Esophagus muscularis mucosa (tissue), 4 donors: Measurements from ENCODE around the gene TTC39A. TPM values are rescaled to one million over a fixed set of nuclear protein-coding genes. Genes with fewer than 3 reads are reported as not detected.

ENCODE experiments used
- DNase-seq: peaks from one replicate; pipeline ENCODE4 v3.0.0-alpha.2; 2017; ENCODE audit errors: extremely low spot score
- H3K27ac ChIP-seq, 4 donors: fragments of 200-600 bp; sonication (generic); replicated peaks in 1 of 4; 1 replicate in 3 of 4; 2 replicates in 1 of 4; pipeline ENCODE4 v1.5.1; 2016 to 2019; ENCODE audit warnings: mild to moderate bottlenecking in 1 of 4
- H3K27me3 ChIP-seq, 4 donors: fragments of 200-600 bp; sonication (generic); one replicate each; pipeline versions ENCODE4 v1.5.1 to v1.6.0; 2016 to 2019
- H3K36me3 ChIP-seq, 4 donors: fragments of 200-600 bp; sonication (generic); one replicate each; pipeline ENCODE4 v1.5.1; 2016 to 2019
- H3K4me1 ChIP-seq, 4 donors: fragments of 200-600 bp; sonication (generic); one replicate each; pipeline ENCODE4 v1.5.1; 2016 to 2019
- H3K4me3 ChIP-seq, 4 donors: fragments of 200-600 bp; sonication (generic); 1 replicate in 2 of 4; 2 replicates in 2 of 4; pipeline ENCODE4 v1.5.1; 2016 to 2019; ENCODE audit warnings: mild to moderate bottlenecking in 4 of 4, moderate library complexity in 1 of 4
- H3K9me3 ChIP-seq, 4 donors: fragments of 200-600 bp; sonication (generic); 1 replicate in 3 of 4; 2 replicates in 1 of 4; pipeline ENCODE4 v1.5.1; 2016 to 2019
- EP300 ChIP-seq: sonication (generic); formaldehyde crosslinking; IDR thresholded peaks from one replicate; pipeline ENCODE4 v1.6.1; 2017; ENCODE audit warnings: antibody characterized with exemption
- POLR2A ChIP-seq: fragments of 450-650 bp; IDR thresholded peaks from one replicate; pipeline ENCODE4 v1.6.1; 2017; ENCODE audit warnings: antibody characterized with exemption, moderate library complexity, mild to moderate bottlenecking, low read depth
- POLR2AphosphoS5 ChIP-seq, 2 donors: sonication (generic); formaldehyde crosslinking; IDR thresholded peaks; one replicate each; pipeline ENCODE4 v1.6.1; 2017; ENCODE audit warnings: antibody characterized with exemption in 2 of 2
- WGBS: methylation state at CpG from one replicate; pipeline ENCODE4 v1.1.5; 2018; 5-methylcytosine and 5-hydroxymethylcytosine counted together
- intact Hi-C: fragments of 100-400 bp; cut with DNase I; formaldehyde crosslinking; loops from one replicate; pipeline ENCODE4 v1.15.1; 2023
- total RNA-seq, 4 donors: library from RNA; depleted of rRNA; stranded (reverse); fragments of >200 nt; gene quantifications; one replicate each; pipeline versions ENCODE4 v1.1.0 to v1.2.1, GENCODE V29; 2016
- TF ChIP-seq, protein P1 (sequence below), 3 experiments: fragments of 200-600 bp in 2 of 3; fragments of 450-650 bp in 1 of 3; sonication (generic) in 2 of 3; IDR thresholded peaks; one replicate each; pipeline ENCODE4 v1.5.1; 2017 to 2019; ENCODE audit warnings: antibody characterized with exemption in 3 of 3, mild to moderate bottlenecking in 2 of 3, moderate library complexity in 1 of 3

The TTC39A gene
- total RNA-seq, 4 donors from 2014 or later, result 0.17 to 2.5 (median 0.52) TPM; not detected in 1

DNA sequence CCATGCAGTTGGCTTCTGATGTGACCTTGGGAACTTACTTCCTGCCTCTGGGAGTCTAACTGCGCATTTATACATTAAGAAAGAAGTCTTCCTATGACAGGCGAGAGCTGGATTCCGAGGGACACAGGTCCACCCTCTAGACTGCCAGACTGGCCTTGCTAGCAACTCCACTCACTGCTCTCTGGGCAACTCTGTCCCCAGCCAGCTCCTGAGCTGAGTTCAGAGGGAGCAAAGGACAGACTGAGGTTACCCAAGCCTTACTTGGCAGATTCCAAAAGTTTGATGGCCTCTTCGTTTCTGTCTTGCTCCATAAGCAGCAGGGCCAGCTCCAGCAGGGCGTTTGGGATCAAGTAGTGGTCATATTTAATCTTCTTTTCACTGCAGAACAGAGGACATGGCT lies 41.8 kb downstream of the TTC39A start:
- H3K27ac ChIP-seq, result no peak overlapping the region
- no peak overlapping the region for H3K4me3 ChIP-seq
- WGBS, result 91% methylated on average over 5 of the region's 5 CpGs
- intact Hi-C loops, result no loop called here
- peaks cover 0 to 4% (median 1%) of the 10 kb centered on the region in 4 donors for H3K36me3 ChIP-seq
- no peak for TF ChIP-seq EP300
- TF ChIP-seq, protein P1, sequence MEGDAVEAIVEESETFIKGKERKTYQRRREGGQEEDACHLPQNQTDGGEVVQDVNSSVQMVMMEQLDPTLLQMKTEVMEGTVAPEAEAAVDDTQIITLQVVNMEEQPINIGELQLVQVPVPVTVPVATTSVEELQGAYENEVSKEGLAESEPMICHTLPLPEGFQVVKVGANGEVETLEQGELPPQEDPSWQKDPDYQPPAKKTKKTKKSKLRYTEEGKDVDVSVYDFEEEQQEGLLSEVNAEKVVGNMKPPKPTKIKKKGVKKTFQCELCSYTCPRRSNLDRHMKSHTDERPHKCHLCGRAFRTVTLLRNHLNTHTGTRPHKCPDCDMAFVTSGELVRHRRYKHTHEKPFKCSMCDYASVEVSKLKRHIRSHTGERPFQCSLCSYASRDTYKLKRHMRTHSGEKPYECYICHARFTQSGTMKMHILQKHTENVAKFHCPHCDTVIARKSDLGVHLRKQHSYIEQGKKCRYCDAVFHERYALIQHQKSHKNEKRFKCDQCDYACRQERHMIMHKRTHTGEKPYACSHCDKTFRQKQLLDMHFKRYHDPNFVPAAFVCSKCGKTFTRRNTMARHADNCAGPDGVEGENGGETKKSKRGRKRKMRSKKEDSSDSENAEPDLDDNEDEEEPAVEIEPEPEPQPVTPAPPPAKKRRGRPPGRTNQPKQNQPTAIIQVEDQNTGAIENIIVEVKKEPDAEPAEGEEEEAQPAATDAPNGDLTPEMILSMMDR (IDR thresholded peaks at IDR 0.05), result no peak
- TF ChIP-seq POLR2AphosphoS5 (IDR thresholded peaks at IDR 0.05), result no peak
- no peak for TF ChIP-seq POLR2A
- H3K27me3 ChIP-seq, result no peaks in the 10 kb centered on the region
- no peak for DNase-seq
- H3K9me3 ChIP-seq, result no peaks in the 10 kb centered on the region
- peaks cover 0 to 6% (median 0%) of the 10 kb centered on the region in 4 donors for H3K4me1 ChIP-seq

DNA sequence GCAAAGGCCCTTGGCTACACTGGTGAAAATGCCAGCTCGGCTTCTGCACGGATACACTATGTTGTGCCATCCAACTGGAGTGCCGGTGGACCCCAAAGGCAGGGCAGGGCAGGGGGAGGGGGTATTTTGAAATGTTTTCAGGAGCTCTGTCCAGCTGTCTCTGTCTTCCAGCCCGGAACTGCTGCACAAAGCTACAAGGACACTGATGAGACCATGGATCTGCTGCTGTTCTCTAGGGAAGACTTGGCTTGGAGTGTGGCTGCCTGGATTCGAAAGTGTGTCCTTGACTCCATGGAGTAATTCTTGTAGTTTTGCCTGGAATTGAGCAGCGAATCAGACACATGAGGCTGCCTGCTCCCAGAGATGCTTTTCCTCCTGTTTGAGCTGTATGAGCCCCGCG lies 42.4 kb downstream of the TTC39A start:
- WGBS, result 78% methylated on average over 7 of the region's 8 CpGs
- TF ChIP-seq EP300, result no peak
- TF ChIP-seq, protein P1 (IDR thresholded peaks at IDR 0.05), result no peak
- no peak for TF ChIP-seq POLR2A
- TF ChIP-seq POLR2AphosphoS5 (IDR thresholded peaks at IDR 0.05), result no peak
- intact Hi-C loops, result no loop called here

DNA sequence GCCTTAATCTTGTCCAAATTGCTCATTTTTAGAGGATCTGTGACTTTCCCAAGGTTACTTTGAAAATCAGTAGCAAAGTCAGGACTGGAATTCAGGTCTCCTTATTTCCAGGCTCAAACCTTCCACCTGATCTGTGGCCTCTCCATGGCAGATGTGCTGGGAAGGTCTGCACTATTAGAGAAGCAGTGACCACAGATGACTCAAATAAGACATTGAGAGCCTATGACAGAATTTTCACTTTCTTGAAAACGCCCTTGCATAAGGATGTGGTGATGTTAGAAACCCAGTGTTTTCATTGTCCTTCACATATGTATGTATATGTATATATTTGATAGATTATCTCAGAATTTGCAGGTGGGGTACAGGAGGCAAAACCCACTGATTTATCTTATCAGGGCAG lies 45.3 kb downstream of the TTC39A start:
- H3K9me3 ChIP-seq, result no peaks in the 10 kb centered on the region
- no peak overlapping the region for H3K4me3 ChIP-seq
- no peak for DNase-seq
- H3K4me1 ChIP-seq, result peaks cover 0 to 10% (median 0%) of the 10 kb centered on the region in 4 donors
- intact Hi-C loops, result no loop called here
- no peak overlapping the region for H3K27ac ChIP-seq
- WGBS, result 100% methylated on average over 1 of the region's 1 CpG
- H3K27me3 ChIP-seq, result no peaks in the 10 kb centered on the region
- H3K36me3 ChIP-seq, result peaks cover 0 to 4% (median 1%) of the 10 kb centered on the region in 4 donors
- TF ChIP-seq POLR2AphosphoS5 (IDR thresholded peaks at IDR 0.05) (no peak), EP300 (no peak), POLR2A (no peak)
- TF ChIP-seq, protein P1 (IDR thresholded peaks at IDR 0.05), result no peak

More for the DNA sequence above, 42.4 kb downstream of the TTC39A start:
- H3K4me1 ChIP-seq, result peaks cover 0 to 6% (median 0%) of the 10 kb centered on the region in 4 donors
- H3K4me3 ChIP-seq, result no peak overlapping the region
- H3K27me3 ChIP-seq, result no peaks in the 10 kb centered on the region
- no peak overlapping the region for H3K27ac ChIP-seq
- no peaks in the 10 kb centered on the region for H3K9me3 ChIP-seq
- H3K36me3 ChIP-seq, result peaks cover 0 to 4% (median 1%) of the 10 kb centered on the region in 4 donors
- DNase-seq, result no peak

DNA sequence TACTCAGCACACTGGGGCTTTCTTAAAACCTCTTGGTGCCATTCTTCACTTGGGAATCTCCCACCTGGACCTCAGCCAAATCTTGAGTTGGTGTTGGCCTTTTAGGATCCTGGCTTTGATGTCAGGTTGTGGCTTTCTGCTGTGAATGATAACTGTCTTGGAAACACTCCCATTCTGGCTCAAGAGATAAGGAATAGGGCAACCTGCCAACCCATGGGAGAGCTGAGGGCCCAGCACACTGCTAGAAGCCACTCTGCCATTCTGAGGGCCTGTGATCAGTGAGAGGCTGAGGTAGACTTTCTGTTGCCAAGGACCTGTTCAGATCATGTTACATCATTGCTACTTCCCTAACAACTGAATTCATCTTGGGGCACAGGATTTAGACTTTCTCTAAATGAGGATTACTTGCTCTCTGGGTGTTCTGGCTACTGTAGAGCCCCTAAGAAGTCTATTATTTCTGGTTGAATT lies 45.8 kb downstream of the TTC39A start:
- H3K4me3 ChIP-seq, result no peak overlapping the region
- no peak for DNase-seq
- no peak overlapping the region for H3K27ac ChIP-seq
- peaks cover 0 to 10% (median 0%) of the 10 kb centered on the region in 4 donors for H3K4me1 ChIP-seq
- H3K36me3 ChIP-seq, result peaks cover 0 to 9% (median 1%) of the 10 kb centered on the region in 4 donors
- intact Hi-C loops, result no loop called here
- no peaks in the 10 kb centered on the region for H3K9me3 ChIP-seq
- no peak for TF ChIP-seq EP300
- TF ChIP-seq POLR2A, result no peak
- no peak for TF ChIP-seq POLR2AphosphoS5 (IDR thresholded peaks at IDR 0.05)
- TF ChIP-seq, protein P1 (IDR thresholded peaks at IDR 0.05), result no peak
- no peaks in the 10 kb centered on the region for H3K27me3 ChIP-seq

DNA sequence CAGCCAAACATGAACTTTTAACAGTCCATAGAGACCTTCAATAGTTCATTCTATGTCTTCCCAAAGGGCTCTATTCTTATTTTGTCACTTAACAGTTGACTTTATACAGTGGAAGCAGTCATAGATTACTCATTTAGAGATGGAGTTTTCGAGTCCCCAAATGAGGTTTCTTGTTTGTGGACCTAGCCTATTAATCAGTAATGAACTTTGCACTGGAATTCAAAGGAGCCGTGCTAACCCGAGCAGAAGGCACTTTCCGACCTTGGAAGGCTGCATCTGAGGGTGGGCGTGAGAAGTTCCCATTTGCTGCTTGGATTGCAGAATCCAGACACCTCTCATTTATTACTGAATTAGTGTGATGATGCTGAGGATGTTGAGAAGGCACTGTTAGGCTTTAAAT lies 46.4 kb downstream of the TTC39A start:
- no peaks in the 10 kb centered on the region for H3K27me3 ChIP-seq

More for the DNA sequence above, 46.4 kb downstream of the TTC39A start:
- H3K9me3 ChIP-seq, result no peaks in the 10 kb centered on the region
- H3K4me1 ChIP-seq, result peaks cover 0 to 10% (median 0%) of the 10 kb centered on the region in 4 donors
- no peak overlapping the region for H3K27ac ChIP-seq
- H3K4me3 ChIP-seq, result no peak overlapping the region
- no peak for TF ChIP-seq POLR2AphosphoS5 (IDR thresholded peaks at IDR 0.05)
- TF ChIP-seq, protein P1 (IDR thresholded peaks at IDR 0.05), result no peak
- TF ChIP-seq EP300, result no peak
- TF ChIP-seq POLR2A, result no peak
- WGBS, result 96% methylated on average over 5 of the region's 5 CpGs
- intact Hi-C loops, result no loop called here
- DNase-seq, result no peak
- H3K36me3 ChIP-seq, result peaks cover 0 to 11% (median 1%) of the 10 kb centered on the region in 4 donors
